Anterior cingulate cortex (tissue), 58 donors: ENCODE results near the gene FOXA3.
"Not testable (repeated sequence)": the region's sequence is repeated elsewhere in the genome, so short reads cannot be mapped to it uniquely, and the experiment has no call there.

ENCODE experiments used
- DNase-seq, 58 donors: peaks; one replicate each; lab custom pipeline; 2025; lab: John Stamatoyannopoulos, UW

The FOXA3 gene

GRCh38 chr19:45886427-45887199 lies 22.5 kb downstream of the FOXA3 start:
- DNase-seq = peak; percentile 57 to 93 (median 87)

- no peak for DNase-seq
These were observed 23.1 kb downstream of the FOXA3 start for GRCh38 chr19:45887200-45887710.

DNA sequence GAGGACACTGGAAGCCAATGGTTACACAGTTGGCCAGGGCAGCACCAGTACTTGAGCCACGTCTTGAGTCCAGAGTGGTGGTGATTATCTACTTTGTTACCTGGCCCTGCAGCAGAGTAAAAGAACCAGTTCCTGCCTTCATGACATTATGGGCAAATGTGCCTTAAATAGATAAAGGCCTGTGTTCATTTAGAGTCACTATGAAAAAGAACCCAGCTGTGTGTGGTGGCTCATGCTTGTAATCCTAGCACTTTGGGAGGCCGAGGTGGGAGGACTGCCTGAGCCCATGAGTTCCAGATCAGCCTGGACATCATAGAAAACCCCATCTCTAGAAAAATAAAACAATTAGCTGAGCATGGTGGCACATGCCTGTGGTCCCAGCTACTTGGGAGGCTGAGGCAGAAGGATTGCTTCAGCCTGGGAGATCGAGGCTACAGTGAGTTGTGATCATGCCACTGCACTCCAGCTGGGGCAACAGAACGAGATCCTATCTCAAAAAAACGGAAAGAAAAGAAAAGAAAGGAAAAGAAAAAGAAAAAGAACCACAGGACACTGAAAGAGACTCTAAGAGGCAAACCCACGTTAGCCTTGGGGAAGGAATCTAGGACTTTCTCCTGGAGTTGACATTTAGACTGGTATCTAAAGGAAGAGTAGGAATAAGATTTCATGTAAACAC lies 25.2 kb downstream of the FOXA3 start:
- DNase-seq = no peak

DNA sequence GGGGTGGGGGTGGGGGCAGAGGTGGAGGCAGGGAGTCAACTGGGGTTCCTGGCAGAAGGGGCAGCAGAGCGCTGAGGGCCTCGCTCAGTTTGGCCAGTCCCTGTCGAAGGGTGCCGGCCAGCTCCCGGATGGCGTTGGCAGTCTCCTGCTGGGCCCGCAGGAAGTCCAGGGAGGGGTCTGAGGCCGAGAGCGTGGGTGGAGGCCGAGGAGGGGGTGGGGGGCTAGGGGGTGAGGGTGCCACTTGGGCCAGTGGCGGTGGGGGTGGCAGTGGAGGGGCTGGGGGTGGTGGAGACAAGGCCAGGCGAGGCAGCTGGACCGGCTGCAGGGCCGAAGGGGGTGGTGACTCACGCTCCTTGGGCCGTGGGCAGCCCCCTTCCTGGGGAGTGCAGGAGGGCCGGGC lies 26.8 kb downstream of the FOXA3 start:
- no peak for DNase-seq

- DNase-seq = peak in 1 of 58 donors; percentile 11
These were observed 31.4 kb downstream of the FOXA3 start for GRCh38 chr19:45895519-45895972.

- not testable (repeated sequence) for DNase-seq
These were observed 32.0 kb downstream of the FOXA3 start for GRCh38 chr19:45895983-45896599.

- no peak for DNase-seq
These were observed 33.2 kb downstream of the FOXA3 start for GRCh38 chr19:45897261-45897812.

- no peak for DNase-seq
These were observed 35.1 kb downstream of the FOXA3 start for GRCh38 chr19:45899253-45899652.

DNA sequence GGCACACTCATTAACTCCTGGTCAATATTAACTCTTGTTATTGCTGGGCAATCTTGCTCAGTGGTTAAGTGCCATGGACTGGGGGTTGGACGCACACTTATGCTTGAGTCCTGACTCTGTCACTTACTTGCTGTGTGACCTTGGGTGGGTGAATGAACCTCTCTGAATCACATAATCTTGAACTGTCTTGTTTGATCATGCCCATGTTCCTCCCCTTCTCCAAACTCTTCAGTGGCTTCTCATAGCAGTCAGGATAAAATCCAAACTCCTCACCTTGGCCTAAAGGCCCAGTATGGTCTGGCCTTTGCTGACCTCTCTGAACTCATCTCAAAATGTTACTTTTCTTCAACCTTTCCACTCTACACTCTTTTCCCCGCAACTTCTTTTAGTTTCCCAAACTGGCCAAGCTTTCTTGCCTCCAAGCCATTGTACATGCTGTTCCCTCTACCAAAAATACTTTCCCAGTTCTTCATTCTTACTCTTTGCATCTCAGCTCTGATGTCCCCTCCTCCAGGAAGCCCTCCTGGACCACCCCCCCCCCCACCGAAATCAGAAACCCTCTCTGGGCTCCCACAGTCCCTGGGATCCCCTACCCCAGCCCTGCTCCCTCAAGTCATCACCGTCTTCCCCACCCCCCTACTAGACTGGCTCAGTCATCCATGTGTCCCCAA lies 35.9 kb downstream of the FOXA3 start:
- no peak for DNase-seq

DNA sequence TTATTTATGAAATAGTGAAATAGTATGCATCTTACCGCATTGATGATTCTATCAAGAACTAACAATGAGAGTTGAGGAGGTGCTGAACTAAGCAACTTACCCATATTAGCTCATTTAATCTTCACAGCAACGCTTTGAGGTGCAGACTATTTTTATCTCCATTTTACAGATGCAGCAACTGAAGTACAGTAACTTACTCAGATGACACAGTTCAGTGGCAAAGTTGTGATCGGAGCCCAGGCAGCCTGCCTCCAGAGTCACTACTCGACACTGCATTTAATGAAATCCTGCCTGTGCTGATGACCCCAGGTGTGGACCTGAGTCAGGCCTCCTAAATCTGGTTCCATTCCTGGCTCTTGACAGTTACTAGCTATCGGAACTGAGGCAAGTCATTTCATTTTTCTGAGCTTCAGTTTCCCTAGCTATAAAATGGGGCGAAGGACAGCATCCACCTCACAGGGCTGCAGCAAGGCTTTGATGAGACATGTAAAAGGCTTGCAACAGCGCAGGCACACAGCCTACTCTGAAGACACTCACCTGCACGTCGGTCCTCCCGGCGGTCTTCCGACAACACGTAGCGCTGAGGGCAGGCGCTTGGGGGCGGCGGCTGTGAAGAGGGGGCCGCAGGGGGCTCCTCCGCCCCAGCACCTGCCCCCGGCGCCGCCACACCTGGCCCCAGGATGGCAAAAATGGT lies 36.8 kb downstream of the FOXA3 start:
- no peak for DNase-seq

- DNase-seq = peak in 3 of 58 donors; percentile 5 to 15 (median 12)
These were observed 37.3 kb downstream of the FOXA3 start for GRCh38 chr19:45901432-45901911.

DNA sequence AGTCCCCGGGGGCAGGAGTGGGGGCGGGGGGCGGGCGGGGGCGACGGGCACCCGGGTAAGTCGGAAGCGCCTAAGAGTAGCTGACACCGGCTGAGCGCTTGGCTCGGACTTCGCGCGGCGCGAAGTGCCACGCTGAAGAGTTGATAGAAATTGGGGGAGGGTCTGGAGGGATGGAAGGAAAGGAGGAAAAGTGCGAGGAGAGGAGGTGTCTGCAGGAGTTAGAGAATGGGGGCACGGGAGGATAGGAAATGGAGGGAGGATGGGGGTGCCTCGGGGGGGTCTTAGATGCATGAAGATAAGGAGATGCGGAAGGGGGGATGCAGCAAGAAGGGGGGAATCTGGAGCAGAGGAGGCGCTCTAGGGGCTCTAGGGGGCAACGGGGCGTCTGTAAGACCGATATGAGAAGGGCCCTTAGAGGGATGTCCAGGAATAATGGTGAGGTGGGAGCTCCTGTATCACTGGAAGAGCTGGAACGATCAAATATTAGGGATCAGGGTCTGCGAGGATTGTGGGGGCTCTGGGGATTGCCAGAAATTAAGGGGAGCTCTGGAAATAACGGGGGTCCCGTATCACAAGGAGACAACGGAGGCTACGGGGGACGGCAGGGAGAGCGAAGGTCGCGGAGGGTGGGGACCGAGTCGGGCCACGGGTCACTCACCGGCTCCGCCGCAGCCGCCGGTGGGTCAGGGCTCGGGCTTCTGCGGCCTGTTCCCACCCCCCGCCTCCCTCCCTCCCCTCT lies 38.0 kb downstream of the FOXA3 start, which contains the start of gene MYPOP:
TSS of gene MYPOP (minus strand) at position 702 of the 739 bp plus-strand sequence. CDS start 840 bp downstream, outside the sequence.
- peak in 1 of 58 donors; percentile 42 for DNase-seq

GRCh38 chr19:45902651-45903625 lies 38.8 kb downstream of the FOXA3 start:
- DNase-seq = peak; percentile 75 to 99 (median 96)

DNA sequence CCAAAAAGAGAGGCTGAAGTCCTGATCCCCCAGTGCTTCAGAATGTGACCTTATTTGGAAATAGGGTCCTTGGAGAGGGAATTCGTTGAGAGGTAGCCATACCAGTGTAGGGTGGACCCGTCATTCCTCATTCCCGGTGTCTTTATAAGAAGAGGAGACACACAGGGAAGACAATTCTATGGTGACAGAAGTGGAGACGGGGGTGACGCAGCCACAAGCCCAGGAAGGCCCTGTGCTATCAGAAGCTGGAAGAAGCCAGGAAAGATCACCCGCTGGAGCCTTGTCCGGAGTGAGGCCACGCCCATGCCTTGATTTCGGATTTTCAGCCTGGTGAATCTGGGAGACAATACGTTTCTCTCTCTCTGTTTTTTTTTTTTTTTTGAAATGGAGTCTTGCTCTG lies 40.9 kb downstream of the FOXA3 start:
- no peak for DNase-seq

DNA sequence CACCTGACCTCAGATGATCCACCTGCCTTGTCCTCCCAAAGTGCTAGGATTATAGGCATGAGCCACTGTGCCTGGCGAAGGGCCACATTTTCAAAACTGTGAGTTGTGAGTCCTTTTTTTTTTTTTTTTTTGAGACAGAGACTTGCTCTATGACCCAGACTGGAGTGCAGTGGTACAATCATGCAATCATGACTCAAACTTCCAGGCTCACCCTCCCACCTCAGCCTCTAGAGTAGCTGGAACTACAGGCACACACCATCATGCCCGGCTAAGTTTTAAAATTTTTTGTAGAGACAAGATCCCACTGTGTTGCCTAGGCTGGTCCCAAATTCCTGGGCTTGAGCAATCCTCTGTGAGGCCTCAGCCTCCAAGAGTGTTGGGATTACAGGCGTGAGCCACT lies 42.1 kb downstream of the FOXA3 start:
- DNase-seq = no peak

DNA sequence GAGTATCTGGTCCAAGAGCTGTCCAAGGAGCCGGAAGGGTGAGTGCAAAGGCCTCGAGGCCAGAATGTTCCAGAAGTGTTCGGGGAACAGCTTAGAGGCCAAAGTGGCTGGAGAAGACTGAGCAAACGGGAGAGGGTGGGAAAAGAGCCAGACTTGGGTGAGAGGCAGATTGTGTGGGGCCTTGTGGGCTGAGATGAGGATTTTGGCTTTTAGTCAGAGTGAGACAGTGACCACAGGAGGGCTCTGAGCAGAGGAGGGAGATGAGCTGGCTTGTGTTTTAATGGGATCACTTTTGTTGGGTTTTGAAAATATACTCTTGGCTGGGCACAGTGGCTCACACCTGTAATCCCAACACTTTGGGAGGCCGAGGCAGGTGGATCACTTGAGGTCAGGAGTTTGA lies 44.8 kb downstream of the FOXA3 start:
- DNase-seq = no peak

DNA sequence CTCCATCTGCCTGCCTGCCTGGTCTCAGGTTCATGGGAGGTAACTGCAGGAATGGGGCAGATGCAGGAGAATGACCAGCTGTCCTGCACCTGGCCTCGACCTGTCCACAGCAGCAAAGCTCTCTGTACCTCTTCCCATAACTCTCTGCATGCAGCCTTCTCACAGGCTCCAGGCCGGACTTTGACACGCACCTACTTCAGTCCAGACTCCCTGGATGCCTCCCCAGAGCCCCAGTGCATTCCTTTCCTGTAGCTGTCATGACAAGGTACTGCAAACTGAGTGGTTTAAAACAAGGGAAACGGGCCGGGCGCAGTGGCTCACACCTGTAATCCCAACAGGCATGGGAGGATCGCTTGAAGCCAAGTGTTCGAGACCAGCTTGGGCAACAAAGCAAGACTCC lies 47.2 kb downstream of the FOXA3 start:
- DNase-seq = no peak
